Stromal cell of bone marrow (primary cell): ENCODE data around the gene UTP4.

Experiments used
- DNase-seq: peaks from one replicate; pipeline ENCODE4 v3.0.0-alpha.2; 2012; ENCODE audit warnings: low read depth

Gene UTP4

DNA sequence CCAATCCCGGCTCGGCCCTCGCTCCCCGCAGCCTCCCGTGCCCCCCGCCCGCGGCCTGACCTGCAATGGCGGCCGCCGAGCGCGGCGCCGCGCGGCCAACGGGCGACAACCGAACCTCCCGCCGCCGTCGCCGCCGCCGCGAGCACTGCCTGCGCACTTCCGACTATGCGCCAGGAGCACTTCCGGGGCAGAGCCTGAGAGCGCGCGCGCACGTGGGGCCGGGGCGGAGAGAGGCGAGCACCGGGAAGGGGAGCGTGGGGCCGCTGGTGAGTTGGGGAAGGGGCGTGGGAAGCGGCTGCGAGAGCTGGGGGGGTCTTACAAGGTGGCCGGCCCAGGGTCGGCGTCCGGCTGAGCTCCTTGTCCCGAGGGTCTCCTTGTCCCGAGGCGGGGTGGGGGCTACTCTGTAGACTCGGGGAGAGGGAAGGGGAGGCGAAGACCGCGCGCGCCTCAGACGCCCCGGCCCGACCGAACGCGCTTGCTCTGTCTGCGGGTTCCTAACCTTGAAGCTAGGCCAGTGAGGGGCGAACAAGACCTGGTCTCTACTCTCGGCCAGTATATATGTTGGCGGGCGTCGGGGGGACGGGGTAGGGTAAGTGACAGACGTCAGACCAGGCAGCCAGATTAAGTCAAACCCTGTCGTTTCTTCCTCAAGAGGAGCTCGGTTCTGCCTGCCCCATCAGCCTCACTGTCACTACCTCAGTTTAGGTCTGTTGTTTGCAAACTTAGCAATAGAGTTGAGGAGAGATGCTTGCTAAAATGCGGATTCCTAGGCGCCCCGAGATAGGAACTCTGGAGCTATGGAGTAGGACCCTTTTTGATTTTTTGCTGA, at the start of gene UTP4, which contains the start of gene CHTF8:
Gene UTP4, plus strand, starts transcription at position 226 of the 829 bp plus-strand sequence. CDS start 811 bp downstream, outside the sequence.
Gene CHTF8, minus strand, starts transcription at position 165 of the 829 bp plus-strand sequence. CDS start 11,130 bp downstream, outside the sequence.
- DNase-seq: peak; percentile 62

DNA sequence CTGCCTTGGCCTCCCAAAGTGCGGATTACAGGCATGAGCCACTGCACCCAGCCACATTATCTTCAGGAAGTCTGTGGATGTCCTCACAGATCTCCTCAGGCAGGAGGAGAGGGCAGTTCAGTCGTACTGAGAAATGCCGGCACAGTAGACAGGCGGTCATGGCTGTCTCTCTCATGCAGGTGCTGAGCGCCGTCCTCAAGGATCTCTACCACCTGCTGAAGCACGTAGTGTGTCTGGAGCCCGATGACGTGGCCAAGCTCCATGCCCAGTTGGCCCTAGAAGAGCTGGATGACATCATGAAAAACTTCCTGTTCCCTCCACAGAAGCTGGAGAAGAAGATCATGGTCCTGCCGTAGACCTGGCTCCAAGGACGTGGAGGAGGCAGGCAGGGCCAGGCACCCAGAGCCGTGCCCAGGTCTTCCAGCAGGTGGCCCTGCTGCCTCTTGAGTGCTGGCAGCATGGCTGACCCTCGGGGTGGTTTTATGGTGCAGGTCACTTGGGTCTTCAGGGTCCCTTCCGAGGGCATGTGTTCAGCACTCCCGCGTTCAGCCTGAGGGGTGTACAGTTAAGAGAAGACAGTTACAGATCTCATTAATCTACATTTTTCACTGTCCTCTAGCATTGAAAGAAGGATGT, 49.0 kb upstream of the UTP4 start:
- no peak for DNase-seq

DNA sequence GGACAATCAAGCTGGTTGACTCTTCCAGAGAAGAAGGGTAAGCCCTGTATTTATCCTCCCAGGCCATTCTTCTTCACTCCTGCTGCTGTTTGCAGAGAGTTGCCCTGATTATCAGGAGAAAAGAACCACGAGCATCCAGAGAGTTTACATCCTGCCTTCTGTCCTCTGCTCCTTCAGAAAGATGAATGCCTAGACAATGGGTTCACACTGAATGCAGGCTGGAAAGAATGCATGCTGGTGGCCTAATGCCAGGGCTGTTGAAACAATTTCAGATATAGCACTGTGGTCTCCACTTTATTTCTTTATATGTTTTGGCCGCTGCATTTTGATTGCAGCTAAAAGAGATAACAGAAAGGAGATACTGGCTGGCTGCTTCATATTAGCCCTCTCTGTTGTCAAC, 48.2 kb upstream of the UTP4 start:
- no peak for DNase-seq

DNA sequence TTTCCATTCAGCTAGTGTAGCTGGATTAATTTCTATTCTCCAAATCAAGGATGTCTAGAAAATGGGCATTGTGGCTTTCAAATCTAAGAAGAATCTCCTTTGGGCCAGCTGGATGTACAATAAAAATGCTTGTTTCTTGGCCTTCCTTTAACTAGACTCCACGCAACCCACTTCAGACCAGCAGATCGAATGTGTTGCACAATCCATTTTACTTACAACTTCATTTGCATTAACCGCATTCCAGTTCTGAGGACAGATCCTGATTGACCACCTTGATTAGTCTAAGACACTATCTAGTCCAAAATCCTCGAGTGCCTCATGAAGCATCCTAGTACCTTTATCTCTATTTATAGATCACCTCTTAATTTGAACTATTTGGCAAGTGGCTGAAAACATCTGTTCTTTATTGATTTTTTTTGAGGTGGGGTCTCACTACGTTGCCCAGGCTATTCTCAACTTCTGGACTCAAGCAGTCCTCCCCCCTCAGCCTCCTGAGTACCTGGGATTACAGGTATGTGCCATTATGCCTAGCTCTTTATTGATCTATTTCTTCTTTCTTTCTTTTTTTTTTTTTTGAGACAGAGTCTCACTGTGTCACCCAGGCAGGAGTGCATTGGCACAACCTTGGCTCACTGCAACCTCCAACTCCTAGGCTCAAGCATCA, 47.3 kb upstream of the UTP4 start:
- no peak for DNase-seq

DNA sequence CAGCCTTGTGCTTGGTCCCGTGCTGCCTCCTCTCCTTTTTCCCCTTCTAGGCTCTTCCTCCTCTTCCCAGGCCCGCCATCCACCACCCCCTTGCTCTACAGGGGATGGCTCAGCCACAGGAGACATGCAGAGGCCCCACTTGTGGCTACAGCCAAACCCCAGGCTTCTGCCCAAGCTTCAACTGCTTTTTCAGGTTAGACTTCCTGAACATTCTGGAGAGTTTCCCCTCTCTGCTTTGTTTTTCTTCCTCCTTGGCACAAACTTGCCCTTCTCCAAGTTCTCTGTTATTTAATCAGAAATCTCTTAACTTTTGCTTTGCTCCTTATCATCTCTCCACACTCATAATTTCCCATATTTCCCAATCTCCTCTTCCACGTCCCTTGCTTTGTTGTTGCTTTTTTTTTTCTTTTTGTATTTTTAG, 45.3 kb upstream of the UTP4 start:
- no peak for DNase-seq

DNA sequence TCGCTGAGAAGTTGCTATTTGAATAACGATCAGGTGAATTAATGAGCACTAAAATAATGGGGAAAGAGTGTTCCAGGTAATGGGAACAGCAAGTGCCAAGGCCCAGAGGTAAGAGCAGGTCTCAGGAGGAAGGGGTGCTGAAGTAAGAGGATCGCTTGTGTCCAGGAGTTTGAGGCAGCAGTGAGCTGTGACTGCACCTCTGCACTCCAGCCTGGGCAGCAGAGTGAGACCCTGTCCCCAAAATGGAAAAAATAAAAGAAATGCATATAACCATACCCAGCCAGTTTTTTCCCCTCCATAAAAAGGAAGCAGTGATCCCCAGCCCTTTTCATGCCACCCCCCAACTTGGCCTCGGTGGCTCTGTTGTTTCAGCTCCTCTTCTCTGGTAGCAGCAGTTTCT, 43.8 kb upstream of the UTP4 start:
- no peak for DNase-seq

DNA sequence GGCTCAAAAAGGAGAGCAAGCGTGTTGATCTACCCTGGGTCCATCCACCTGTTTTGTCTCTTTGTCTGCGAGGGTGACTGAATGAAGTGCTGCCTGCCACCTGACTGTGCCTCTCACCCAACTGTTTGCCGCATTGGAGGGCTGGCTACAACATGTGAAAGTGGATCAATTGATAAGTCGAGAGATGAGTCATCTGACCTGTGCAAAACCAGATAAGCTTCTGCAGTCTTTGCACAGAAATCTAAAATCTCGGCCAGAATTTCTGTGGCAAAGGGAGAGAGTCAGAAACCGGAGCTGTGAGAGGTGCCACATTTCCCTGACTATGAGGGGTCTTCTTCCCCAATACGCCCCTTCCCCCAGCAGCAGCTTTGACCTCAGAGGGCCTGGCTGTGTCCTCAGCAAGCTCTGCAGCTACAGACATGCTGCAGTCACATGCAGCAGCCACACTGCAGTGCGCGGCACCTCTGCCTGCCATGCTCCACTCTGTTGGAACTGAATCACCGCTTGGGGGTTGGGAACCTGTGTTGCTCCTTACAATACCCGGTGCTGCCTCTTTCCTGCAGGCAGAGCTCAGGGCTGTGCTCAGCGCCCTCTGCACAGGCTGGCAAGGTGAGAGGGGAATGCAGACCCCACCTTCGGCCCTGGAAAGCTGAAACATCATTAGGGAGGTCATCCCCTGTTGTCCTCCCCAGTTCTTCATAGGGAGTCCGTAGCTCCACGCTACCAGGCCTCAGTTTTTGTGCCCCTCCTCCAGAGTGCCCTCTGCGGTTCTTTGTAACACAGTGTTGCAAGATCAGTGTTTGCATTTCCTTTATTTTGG, 43.1 kb upstream of the UTP4 start:
- no peak for DNase-seq

DNA sequence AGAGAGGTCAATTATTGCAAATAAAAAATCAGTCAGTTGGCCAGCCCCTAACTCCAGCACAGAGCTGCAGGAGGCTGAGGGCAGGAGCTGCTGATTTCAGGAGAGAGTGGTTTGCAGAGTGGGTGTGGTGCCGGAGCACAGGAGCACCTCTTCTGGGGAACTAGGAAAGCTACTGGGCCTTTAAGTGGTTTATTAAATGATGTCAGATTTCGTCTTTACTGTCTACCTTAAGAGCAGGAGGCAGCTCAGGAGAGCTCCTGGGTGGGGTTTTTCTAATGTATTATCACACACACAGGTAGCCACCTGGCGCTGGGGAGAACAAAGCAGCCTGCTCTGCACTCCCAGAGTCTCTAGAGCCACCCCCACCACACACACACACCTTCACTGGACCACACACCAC, 38.5 kb upstream of the UTP4 start:
- no peak for DNase-seq

DNA sequence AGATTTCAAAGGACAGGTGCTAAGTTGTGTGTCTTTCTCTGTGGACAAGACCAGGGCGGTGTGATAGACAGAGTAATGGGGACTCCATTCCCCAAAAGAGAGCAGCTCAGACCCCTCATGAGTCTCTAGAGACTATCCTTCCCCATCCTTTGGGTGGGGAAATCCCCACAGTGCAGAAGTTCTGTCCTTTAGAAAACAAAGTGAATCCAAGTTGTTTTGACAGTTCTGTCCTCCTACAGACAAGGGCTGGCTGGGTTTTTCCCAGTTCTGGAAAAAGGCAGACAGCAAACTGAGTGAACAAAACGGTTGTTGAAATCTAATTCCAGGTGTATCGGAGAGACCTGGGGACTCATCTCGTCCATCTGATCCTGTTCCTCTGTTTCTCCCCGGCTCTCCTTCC, 37.9 kb upstream of the UTP4 start:
- no peak for DNase-seq

DNA sequence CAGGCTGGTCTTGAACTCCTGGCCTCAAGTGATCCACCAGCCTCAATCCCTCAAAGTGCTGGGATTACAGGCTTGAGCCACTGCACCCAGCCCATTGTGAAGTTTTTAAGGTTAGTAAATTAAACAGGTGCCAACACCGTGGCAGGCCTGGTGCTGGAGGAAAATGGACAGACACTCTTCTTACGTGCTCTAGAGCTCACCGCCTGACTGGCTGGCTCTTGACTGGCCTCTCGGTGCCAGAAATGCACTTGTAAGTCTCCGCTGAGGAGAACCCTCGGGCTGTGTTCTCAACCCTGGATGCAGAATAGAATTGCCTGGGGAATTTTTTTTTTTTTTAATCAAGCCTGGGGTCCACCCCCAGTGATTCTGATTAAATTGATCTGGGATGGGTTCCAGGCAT, 37.3 kb upstream of the UTP4 start:
- no peak for DNase-seq

DNA sequence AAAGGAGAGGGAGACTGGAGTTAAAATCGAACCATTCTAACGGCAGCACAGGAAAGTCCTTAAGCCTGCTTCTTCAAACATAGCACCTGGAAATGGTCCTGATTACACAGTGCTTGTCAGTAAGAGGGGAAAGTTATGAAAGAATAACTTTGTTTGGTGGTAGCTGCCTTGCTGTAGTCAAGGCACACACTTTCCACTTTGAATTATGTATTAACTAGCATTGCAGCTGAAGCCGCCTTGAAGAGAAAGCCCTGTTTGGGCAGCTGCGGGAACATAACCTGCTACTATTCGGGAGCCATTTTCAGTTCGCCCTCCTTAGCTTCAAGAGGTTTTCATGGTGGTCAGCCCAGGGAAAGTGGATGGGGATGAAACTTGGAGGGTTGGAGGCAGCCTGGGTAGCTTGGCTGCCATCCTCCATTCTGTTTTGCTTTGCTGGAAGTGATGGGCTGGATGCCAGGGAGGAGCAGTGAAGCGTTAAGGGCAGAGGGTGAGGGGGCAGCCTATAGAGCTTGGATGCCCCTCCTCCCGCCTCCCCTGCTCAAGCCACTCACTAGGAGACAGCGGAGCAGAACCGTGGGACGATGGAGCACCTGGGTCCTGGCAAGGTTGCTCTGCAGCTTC, 32.3 kb upstream of the UTP4 start:
- DNase-seq: no peak

DNA sequence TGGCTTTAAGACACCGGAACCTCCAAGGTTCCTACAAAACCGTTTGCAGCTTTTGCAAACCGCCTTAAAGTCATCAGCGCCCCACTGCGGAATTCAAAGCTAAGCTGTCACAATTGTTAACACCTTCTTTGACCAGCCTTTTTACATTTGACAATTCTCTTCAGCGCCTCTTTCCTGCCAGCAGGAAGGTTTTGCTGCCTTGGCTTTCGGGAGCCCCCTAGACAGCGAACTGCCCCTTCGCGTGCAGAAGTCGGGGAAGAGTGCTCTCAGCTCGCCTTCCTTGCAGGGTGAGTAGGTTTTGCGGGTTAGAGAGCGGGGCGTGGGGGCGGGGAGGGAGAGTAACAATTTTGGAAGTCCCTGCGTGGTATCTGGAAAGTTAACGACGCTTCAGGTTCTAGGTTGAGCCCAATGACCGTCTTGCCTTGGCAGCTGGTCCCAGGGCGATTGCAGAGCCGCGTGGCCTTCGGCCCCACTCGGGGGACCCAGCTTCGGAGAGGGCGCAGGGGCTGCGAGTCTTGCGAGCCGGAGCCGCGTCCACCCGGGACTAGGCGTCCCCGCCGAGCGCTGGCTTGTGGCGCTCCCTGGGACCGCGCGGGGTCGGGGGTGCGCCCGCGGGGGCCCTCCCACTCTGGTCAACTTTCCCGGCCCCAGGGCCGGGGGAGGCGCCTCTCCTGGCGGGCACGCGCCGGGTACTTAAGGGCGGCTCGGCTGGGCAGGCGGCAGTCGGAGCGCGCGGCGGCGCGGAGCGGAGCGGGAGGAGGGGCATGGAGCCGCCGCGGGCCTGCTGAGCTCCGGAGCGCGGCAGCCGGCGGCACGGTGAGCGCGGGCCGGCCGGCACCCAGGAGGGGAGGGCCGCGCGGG, 26.7 kb upstream of the UTP4 start, which contains the start of gene HAS3:
Gene HAS3, plus strand, starts transcription at position 153 of the 861 bp plus-strand sequence. CDS start 3,743 bp downstream, outside the sequence.
- peak; percentile 38 for DNase-seq

DNA sequence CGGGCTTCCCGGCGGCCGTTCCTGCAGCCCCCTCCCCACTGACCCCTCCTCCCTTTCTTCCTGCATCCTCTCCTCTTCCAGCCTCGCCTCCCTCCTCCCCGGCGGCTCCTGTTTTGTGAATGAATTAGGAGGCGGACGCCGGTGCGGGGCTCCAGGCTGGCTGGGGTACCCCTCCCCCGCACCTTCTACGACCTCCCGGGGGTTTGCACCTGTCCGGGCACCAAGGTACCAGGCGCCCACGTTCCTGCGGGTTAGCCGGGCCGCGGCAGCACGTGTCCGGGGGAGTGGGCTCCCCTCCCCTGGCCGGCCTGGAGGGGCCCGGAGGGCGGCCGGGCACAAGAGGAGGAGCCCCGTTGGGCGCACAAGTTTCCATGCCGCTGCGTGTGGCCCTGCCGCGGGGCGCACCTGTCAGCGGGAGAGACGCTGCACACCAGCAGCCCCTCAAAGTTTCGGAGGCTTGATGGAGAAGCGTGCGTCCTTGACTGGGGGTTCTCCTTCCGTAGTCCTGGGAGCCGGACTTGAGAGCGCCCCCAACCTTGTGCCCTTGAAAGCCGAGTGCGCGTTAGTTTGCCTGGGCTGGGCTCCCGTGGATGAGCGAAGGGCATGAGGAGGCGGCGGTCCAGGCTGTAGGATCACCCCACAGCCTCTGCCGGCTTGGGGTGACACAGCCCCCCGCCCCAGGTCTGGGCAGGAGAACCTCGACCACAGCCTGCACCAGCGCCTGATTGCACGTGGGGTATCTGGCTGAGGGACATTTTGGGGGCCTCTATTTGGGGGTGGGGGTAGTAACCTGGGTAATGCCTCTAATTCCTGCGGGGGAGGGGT, 25.7 kb upstream of the UTP4 start:
- no peak for DNase-seq

DNA sequence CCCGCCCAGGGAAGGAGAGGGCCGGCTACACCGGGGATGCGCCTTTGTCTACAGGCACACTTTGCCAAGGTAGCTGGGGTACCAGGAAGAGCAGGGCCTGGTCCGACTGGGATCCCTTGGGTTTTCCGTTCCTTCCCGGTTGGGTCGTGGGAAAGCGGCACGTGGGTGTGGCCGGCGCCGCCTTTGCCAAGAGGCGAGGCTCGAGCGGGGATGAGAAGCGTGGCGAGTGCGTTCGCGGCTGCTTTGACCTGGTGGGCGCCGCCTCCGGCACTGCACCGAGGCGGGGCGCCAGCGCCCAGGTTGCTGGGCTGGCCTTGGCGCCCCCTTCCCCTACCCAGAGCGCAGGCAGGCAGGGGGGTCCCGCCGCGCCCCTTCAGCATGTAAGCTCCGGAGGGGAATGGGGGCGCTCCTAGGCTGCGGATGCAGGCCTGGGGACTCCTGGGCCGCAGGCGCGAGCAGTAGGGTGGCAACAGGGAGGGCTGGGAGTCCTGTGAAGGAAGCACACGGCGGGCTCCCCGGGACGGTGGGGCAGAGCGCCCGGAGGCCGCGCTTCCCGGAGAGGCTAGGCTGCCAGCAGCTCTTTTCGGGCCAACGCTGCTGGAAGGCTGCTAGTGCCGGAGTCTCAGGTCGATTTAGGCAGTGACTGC, 25.0 kb upstream of the UTP4 start:
- DNase-seq: no peak

DNA sequence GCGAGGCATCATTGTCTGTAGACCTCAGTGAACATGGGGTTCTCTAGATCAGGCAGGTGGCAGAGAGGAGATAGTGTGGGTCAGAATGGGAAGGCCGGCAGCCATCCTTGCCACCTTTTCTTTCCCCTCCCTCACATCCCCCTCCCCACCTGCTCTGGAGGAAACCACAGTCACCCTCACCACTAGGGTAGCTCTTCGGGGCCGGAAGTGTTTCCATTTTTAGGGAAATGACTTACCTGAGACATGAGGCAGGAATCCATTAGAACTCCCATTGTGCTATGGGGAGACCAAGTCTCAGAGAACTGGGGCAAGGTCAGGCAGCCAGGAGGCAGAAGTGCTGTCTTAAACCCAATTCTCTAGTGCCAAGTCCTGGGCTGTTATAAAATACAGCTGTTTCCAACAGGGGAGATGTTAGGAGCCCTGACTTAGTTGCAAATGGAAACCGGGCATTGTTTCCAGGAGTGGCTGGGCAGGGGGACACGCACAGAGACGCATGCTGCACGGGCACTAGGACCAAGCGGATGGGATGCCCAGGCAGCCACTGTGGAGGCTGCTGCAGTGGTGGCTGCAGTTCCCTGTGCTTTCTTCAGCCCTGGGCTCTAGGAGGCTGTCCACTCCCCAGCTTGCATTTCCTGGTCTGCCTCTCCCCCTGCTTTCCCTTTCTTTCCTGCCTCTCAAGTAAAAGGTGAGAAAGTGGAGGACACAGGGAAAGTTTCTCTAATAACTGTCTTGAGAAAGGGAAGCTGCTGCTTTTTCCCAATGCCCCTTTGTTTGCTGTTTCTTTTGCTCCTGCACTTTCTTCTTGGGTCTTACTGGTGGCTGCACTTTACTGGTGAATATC, 24.2 kb upstream of the UTP4 start:
- no peak for DNase-seq

DNA sequence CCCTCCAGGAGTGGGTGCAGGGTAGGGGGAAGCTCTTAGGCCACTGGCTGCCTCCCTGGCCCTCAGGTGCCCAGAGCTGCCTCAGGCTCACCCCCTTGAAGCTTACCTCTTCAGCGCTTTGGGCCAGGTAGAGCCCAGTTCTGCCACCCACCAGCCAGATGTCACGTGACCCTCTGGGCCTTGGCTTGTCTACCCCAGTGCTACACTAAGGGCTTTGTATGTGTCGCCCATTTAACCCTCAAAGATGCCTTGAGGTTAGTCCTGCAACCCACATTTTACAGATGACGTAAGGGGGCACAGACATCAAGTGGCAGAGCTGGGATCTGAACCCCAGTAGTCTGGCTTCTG, 23.6 kb upstream of the UTP4 start:
- DNase-seq: no peak

DNA sequence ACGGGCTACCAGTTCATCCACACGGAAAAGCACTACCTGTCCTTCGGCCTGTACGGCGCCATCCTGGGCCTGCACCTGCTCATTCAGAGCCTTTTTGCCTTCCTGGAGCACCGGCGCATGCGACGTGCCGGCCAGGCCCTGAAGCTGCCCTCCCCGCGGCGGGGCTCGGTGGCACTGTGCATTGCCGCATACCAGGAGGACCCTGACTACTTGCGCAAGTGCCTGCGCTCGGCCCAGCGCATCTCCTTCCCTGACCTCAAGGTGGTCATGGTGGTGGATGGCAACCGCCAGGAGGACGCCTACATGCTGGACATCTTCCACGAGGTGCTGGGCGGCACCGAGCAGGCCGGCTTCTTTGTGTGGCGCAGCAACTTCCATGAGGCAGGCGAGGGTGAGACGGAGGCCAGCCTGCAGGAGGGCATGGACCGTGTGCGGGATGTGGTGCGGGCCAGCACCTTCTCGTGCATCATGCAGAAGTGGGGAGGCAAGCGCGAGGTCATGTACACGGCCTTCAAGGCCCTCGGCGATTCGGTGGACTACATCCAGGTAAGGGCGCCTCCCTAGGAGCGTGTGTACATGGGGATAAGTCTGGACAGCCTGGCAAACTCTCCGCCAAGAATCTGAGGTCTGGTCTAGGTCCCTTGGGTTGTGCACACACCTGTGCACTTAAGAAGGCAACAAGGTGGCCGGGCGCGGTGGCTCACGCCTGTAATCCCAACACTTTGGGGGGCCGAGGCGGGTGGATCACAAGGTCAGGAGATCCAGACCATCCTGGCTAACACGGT, 22.8 kb upstream of the UTP4 start:
- DNase-seq: no peak
